T47D (cell line): Measurements from ENCODE around the gene ST6GALNAC4.
"Not testable (repeated sequence)": the region's sequence is repeated elsewhere in the genome, so short reads cannot be mapped to it uniquely, and the experiment has no call there.

Source experiments
- DNase-seq, 2 experiments: peaks; one replicate each; pipeline versions ENCODE4 v3.0.0 to v3.0.0-alpha.2; 2011 to 2012; ENCODE audit warnings: low read depth in 1 of 2, low spot score in 1 of 2
- JUND ChIP-seq: IDR thresholded peaks from 2 replicates; pipeline ENCODE4 v1.6.1; 2012; ENCODE audit warnings: low read depth
- in situ Hi-C: cut with HindIII; loops from 2 replicates; pipeline ENCODE4 v1.10.0; 2016; ENCODE audit warnings: low sequenced_read_pairs, low pct_unique_long_range_greater_than_20kb

Gene ST6GALNAC4

DNA sequence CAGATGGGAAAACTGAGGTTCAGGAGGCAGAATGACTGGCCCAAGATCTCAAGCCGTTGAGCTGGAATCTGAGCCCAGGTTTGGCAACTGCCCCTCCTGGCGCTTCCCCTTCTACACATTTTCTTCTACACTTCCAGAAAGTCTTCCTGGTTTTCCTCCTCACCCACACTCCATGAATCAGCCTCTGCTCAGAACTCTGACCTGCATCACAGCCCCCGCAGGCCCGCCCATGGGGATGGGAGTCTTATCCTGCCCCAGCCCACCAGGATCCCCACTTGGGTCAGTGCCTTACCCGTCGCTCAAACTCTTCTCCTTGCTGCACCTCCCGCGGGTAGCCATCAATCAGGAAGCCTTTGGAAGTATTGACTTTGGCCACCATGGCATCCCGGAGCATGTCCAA lies 45.3 kb downstream of the ST6GALNAC4 start:
- no peak for DNase-seq
- in situ Hi-C loops: no loop called here
- TF ChIP-seq JUND: no peak

DNA sequence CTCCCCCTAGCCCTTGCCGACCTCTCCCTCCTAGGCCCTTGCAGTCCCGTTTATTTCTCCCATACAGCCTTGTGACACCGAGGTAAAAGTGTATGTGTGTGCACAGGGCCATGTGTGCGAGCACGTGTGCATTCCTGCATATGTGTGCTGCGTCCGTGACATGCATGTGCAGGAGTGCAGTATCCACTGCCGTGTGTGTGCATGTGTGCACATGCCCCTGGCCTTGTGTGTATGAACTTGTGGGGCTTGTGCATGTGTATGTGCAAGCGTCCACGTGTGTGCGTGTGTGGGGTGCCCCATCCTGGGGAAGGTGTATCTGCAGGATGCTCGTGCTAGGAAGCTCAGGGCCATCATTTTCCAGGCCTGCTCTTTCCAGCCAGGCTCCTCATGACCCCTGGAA lies 46.0 kb downstream of the ST6GALNAC4 start:
- no peak for DNase-seq
- no peak for TF ChIP-seq JUND
- in situ Hi-C loops: no loop called here

DNA sequence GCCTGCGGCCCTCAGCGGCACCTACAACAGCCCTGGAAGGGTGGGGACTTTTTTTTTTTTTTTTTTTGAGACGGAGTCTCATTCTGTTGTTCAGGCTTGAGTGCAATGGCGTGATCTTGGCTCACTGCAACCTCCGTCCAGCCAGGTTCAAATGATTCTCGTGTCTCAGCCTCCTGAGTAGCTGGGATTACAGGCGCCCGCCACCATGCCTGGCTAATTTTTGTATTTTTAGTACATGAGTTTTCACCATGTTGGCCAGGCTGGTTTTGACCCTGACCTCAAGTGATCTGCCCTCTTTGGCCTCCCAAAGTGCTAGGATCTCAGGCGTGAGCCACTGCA lies 46.7 kb downstream of the ST6GALNAC4 start:
- in situ Hi-C loops, DNase-seq: not testable (repeated sequence)

DNA sequence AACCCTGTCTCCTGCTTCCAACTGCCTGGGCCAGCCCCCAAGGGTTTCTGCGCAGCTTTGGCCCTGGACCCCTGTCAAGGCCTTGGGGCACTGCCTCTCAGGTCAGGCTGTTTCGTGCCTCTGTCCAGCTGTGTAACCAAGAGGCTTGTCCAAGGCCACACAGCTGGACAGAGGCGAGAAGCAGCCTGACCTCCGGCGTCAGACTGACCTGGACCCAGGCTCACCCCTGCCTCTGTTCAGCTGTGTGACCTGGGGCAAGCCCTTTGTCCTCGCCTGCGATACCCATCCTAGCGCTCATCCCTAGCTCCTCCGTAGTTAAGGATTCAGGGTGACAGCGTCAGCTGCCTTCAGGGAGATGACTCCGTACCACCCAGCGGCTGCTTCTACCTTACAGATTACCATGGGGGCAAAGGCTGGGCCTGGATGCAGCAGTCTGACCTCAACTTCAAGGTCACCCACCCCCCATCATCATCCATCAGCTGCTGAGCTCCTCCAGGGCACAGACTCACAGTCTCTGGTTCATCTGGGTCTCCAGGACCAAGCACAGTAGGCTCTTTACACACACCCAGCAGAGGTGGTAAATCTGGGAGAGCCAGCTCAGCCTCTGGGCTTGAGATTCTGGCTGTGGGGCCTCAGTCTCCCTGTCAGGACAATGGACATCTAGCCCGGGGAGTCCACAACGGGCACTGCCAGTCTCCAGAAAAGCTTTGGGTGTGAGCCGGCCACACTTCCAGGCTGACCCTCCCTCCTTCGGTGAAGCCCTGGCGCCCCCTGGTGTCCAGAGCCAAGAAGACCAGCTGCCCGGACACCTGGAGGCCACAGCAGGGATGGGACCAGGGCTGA lies 47.3 kb downstream of the ST6GALNAC4 start:
- no peak for TF ChIP-seq JUND
- in situ Hi-C loops: no loop called here
- DNase-seq: peak; percentile 91 to 98

DNA sequence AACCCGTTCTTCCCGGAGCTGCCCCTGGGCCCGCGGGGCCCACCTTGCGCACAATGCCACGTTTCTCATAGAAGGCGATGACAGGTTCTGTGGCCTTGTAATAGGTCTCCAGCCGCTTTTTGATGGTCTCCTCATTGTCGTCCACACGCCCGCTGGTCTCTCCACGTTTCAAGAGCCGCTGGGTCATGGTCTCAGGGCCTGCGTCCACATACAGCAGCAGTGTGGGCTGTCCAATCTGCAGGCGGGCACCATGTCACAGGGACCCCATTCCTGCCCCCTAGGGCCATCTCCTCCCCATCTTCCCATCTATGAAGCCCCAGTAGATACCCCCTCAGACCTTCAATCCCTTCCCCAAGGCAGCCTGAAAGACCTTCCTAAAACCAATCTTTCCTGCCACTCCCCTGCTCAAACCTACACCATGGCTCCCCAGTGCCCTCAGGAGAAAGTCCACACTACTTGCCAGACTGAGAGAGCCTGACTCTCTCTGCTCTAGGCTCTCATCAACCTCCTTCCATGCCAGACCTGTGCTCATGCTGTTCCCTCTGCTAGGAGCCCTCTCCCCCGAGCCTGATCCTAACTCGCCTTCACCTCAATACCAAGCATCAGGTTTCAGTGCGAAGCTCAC lies 48.5 kb downstream of the ST6GALNAC4 start:
- in situ Hi-C loops: no loop called here
- DNase-seq: no peak
- TF ChIP-seq JUND: no peak

DNA sequence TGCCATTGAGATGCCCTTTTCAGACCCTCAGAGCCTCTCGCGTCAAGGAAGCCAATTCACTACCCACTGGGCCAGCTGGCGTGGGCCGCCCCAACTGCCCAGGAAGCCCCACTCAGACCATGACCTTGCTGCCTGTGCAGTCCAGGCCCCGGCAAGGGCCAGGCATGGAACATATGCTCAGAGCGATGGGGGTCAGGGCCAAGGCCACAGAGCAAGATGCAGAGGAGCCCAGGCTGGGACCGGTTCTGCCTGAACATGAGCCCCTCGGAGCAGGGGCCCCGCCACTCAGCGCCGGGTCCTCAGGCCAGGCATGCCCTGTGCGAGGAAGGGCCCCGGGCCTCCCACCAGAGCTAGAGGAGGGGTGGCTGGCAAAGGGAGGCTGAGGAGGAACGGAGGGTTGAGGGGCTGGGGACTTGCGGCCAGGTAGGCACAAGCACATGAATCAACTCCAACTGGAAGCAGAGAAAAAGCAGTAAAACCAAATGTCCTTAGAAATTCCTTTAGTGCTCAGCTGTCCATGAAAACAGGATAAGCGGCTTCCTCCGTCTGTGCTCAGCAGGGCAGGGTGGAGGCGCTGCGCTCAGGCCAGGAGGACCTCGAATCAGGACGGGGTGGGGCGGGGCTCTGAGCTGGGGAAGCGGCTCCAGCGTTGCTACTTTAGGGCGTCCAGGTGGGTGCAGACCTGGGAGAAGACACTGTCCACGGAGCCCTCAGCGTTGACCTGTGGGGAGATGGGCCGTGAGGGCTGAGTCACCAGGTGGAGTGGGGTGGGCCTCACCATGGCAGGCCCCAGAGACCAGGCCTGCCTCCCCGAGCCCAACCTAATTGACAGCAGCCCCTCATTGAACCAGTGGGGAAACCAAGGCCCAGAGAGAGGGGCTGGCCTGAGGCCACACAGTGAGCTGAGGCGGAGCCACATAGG lies 49.2 kb downstream of the ST6GALNAC4 start:
- TF ChIP-seq JUND: no peak
- DNase-seq: no peak
- in situ Hi-C loops: no loop called here

DNA sequence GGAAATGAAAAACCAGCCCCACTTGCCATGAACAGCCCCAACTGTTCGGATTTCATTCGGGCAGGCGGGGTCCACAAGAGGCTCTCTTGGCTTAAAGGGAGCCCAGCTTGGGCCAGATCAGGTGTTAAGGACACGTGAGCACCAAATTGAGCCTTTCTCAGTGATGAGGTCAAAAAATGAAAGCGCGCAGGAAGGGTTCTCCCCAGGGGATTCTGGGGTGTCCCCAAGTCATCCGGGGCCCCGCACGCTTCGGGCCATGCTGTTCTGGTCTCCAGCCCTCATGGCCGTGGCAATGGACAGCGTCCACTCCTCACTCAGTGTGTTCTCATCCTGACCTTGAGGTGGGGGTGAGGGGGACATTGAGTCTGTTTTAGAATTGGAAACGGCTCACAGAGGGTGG lies 50.3 kb downstream of the ST6GALNAC4 start:
- no peak for DNase-seq
- TF ChIP-seq JUND: no peak
- in situ Hi-C loops: no loop called here

DNA sequence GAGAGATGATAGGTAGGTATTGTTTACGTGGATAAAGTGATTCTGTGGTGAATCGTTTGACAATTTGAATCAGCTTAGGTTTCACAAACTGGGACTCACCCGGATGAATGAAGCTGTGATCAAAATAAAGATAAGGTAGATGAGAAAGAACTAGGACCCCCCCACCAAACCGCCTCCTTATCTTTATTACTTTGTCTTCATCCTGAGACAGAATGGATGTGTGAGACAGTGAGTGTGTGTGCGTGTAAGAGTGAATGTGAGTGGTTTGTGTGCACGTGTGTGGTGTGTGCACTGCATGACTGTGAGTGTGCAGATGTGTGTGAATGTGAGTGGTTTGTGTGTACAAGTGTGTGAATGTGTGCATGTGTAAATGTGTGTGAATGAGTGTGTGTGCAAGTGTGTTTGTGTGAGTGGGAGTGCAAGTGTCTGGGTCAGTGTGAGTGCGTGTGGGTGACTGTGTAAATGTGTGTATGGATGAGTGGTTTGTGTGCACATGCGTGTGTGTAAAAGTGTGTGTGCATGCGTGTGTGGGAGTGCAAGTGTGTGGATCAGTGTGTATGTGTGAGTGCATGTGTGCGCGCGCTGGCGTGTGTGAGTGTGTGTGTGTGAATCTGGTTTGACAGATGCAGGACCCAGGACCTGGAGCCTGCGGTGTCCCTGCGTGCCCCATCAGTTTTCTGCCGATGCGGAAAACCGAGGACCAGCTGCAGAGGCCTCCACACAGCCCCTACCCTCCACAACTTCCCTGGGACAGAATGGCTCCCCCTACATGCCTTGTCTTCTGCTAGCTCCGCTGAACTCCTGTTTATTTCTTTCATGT lies 51.0 kb downstream of the ST6GALNAC4 start:
- in situ Hi-C loops: no loop called here

DNA sequence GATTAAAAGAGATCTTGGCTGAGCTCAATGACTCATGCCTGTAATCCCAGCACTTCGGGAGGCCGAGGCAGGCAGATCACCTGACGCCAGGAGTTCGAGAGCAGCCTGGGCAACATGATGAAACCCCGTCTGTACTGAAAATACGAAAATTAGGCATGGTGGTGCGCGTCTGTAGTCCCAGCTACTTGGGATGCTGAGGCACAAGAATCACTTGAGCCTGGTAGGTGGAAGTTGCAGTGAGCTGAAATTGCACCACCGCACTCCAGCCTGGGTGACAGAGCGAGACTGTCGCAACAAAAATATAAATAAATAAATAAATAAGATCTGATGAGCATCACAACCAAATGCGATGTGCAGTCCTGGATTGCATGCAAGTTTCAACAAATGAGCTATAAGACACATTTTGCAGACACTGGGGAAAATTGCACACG lies 53.6 kb downstream of the ST6GALNAC4 start:
- in situ Hi-C loops: no loop called here
- TF ChIP-seq JUND: no peak
- no peak for DNase-seq

More for the DNA sequence above, 51.0 kb downstream of the ST6GALNAC4 start:
- no peak for TF ChIP-seq JUND
- no peak for DNase-seq

DNA sequence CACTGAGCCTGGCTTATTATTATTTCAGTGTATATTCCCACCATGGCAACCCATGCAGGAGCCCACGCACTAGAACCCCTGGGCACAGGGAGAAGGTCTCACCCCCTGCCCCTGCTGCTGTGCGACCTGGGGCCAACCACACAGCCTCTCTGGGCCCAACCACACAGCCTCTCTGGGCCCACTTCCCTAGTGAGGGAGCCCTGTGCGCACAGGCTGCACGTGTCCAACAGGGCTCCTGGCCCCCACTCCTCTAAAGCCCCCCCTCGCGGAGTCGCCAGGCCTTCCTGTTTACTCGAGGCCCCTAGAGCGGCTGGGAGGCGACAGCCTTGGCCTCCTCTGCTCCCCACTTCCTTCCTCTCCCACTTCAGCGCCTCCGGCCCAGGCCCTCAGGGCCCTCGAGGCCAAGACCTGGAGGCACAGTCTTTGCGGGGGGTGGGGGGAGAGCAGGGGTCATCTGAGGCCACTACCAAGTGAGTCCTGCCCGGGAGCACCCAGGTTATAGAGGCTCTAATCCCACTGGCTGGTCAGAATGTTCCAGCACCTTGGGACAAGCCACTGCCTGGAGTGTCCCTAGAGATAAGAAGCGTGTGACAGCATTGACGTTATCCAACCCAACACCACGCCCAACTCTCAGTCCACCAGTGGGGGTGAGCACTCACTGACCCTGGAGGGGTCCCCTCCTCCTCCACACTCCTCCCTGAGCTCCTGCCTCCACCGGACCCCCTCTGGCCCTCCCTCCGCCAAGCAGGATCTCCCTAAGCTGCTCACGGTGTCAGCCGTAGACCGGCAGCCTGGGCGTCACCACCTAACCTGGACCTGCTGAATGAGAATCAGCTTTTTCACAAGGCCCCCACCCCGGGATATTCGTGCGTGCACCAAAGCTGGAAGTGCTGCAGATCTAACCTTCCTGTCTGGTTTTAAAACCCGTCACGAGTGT lies 54.5 kb downstream of the ST6GALNAC4 start:
- no peak for DNase-seq
- no peak for TF ChIP-seq JUND
- in situ Hi-C loops: no loop called here

DNA sequence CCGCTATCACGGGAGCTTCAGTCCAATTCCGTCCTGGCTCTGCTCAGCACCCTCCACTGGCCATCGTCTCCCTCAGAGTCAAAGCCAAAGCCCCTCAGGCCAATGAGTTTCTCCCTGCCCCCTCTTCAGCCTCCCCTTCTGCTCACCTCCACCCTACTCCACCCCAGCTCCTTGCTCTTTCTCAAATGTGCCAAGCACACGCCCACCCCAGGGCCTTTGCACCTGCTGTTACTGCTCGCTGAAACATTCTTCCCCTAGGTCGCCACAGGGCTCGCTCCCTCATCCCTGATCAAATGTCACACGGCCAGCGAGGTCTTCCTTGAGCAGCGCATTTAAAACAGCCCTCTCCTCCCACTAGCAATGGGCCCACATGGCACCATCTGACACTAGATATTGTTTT lies 56.1 kb downstream of the ST6GALNAC4 start:
- TF ChIP-seq JUND: no peak
- in situ Hi-C loops: no loop called here
- no peak for DNase-seq
